ENCODE results near the gene KRT71.

Gene KRT71

DNA sequence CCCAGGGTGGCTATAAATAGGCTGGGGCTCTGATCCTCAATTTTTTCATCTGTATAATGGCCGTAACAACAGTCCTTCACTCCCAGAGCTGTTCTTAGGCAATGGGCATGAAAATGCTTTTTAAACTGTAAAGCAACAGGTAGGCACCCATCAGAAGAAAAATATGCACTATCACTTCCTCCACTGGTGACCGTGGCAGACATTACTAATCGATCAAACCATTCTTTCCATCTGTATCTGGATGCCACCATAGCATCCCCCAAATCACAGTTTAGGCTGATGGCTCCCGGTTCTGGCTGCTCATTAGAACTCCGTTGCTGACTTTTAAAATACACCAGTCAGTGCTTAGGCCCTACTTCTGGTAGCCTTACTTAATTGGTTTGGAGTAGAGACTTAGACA lies 11.2 kb downstream of the KRT71 start:
- H3K27me3 ChIP-seq (ENCODE audit: insufficient read depth, low read length, poor library complexity, severe bottlenecking) = no peaks in the 10 kb centered on the region
- H3K9me3 ChIP-seq (ENCODE audit: insufficient read depth, low read depth, low read length) = no peaks in the 10 kb centered on the region
- no peaks in the 10 kb centered on the region for H4K20me1 ChIP-seq (ENCODE audit: insufficient read depth, low read length, poor library complexity, severe bottlenecking)
- H3K4me2 ChIP-seq (ENCODE audit: low read depth, low read length, poor library complexity, severe bottlenecking) = no peak overlapping the region
- no peaks in the 10 kb centered on the region for H3K79me2 ChIP-seq (ENCODE audit: insufficient read depth, low read length)
- no peak overlapping the region for H3K4me3 ChIP-seq (ENCODE audit: low read length, poor library complexity, severe bottlenecking)
- H3K36me3 ChIP-seq (ENCODE audit: insufficient read depth, low read length) = no peaks in the 10 kb centered on the region
- no peaks in the 10 kb centered on the region for H3K9me2 ChIP-seq (replicated peaks; ENCODE audit: low read depth, low read length)
- TF ChIP-seq EZH2phosphoT487 (IDR thresholded peaks at IDR 0.05; ENCODE audit: borderline replicate concordance) = no peak
- TF ChIP-seq, protein P1, sequence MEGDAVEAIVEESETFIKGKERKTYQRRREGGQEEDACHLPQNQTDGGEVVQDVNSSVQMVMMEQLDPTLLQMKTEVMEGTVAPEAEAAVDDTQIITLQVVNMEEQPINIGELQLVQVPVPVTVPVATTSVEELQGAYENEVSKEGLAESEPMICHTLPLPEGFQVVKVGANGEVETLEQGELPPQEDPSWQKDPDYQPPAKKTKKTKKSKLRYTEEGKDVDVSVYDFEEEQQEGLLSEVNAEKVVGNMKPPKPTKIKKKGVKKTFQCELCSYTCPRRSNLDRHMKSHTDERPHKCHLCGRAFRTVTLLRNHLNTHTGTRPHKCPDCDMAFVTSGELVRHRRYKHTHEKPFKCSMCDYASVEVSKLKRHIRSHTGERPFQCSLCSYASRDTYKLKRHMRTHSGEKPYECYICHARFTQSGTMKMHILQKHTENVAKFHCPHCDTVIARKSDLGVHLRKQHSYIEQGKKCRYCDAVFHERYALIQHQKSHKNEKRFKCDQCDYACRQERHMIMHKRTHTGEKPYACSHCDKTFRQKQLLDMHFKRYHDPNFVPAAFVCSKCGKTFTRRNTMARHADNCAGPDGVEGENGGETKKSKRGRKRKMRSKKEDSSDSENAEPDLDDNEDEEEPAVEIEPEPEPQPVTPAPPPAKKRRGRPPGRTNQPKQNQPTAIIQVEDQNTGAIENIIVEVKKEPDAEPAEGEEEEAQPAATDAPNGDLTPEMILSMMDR (conservative IDR thresholded peaks at IDR 0.05; ENCODE audit: low read length) = no peak
- no peak overlapping the region for H2AFZ ChIP-seq (ENCODE audit: low read length)
- no peak overlapping the region for H3K9ac ChIP-seq (ENCODE audit: low read depth, low read length, poor library complexity, severe bottlenecking)
- no peaks in the 10 kb centered on the region for H3F3A ChIP-seq (ENCODE audit: low read depth)
- H3K4me1 ChIP-seq (ENCODE audit: insufficient read depth, low read length, poor library complexity, severe bottlenecking) = no peaks in the 10 kb centered on the region

DNA sequence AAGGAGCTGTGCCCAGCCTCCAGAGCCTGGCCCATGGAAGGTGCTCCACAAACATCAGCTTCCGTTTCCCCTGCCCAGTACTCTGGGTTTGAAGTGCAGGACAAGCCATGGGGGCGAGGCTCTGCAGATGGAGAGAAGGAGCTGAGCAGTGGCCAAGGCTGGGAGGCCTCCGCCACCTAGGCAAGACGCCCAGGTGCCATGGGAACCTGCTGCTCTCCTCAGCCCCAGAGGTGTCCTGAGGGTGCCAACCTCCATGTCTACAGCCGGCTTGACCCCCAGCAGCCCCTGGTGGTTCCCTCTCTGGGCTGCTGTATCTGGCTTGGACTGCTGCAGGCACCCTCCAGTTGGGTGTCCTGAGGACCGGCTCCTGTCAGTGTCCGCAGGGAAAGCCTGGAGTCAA lies 12.4 kb downstream of the KRT71 start:
- no peaks in the 10 kb centered on the region for H3K9me2 ChIP-seq (replicated peaks; ENCODE audit: low read depth, low read length)
- no peak overlapping the region for H3K9ac ChIP-seq (ENCODE audit: low read depth, low read length, poor library complexity, severe bottlenecking)
- H2AFZ ChIP-seq (ENCODE audit: low read length) = no peak overlapping the region
- no peaks in the 10 kb centered on the region for H3K36me3 ChIP-seq (ENCODE audit: insufficient read depth, low read length)
- no peaks in the 10 kb centered on the region for H4K20me1 ChIP-seq (ENCODE audit: insufficient read depth, low read length, poor library complexity, severe bottlenecking)
- H3K79me2 ChIP-seq (ENCODE audit: insufficient read depth, low read length) = no peaks in the 10 kb centered on the region
- H3K4me3 ChIP-seq (ENCODE audit: low read length, poor library complexity, severe bottlenecking) = no peak overlapping the region
- no peak for TF ChIP-seq EZH2phosphoT487 (IDR thresholded peaks at IDR 0.05; ENCODE audit: borderline replicate concordance)
- TF ChIP-seq, protein P1 (conservative IDR thresholded peaks at IDR 0.05; ENCODE audit: low read length) = no peak
- no peaks in the 10 kb centered on the region for H3K9me3 ChIP-seq (ENCODE audit: insufficient read depth, low read depth, low read length)
- no peaks in the 10 kb centered on the region for H3F3A ChIP-seq (ENCODE audit: low read depth)
- H3K4me1 ChIP-seq (ENCODE audit: insufficient read depth, low read length, poor library complexity, severe bottlenecking) = no peaks in the 10 kb centered on the region
- H3K4me2 ChIP-seq (ENCODE audit: low read depth, low read length, poor library complexity, severe bottlenecking) = no peak overlapping the region
- no peaks in the 10 kb centered on the region for H3K27me3 ChIP-seq (ENCODE audit: insufficient read depth, low read length, poor library complexity, severe bottlenecking)

DNA sequence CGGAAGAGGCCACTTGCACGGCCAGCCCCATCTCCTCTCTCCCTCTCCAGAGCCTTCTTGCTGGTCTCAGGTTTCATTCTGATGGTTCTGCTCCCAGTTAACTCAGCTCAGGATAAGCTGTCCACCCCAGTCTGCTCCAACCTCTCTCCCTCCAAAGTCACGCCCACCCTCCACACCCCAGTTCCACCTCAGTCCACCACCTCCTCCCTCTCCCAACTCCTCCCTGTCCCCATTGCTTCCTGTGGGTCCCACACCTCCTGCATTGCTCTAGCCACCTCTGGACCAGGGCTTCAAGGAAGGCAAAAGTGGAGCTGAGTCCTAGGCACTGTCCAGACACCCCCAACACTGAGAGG lies 13.1 kb downstream of the KRT71 start:
- Histone ChIP-seq H2AFZ (ENCODE audit: low read length) (no peak overlapping the region), H4K20me1 (ENCODE audit: insufficient read depth, low read length, poor library complexity, severe bottlenecking) (no peaks in the 10 kb centered on the region), H3K79me2 (ENCODE audit: insufficient read depth, low read length) (no peaks in the 10 kb centered on the region), H3K9me2 (replicated peaks; ENCODE audit: low read depth, low read length) (no peaks in the 10 kb centered on the region), H3K27me3 (ENCODE audit: insufficient read depth, low read length, poor library complexity, severe bottlenecking) (no peaks in the 10 kb centered on the region), H3K36me3 (ENCODE audit: insufficient read depth, low read length) (no peaks in the 10 kb centered on the region), H3F3A (ENCODE audit: low read depth) (no peaks in the 10 kb centered on the region), H3K4me3 (ENCODE audit: low read length, poor library complexity, severe bottlenecking) (no peak overlapping the region), H3K4me2 (ENCODE audit: low read depth, low read length, poor library complexity, severe bottlenecking) (no peak overlapping the region), H3K9me3 (ENCODE audit: insufficient read depth, low read depth, low read length) (no peaks in the 10 kb centered on the region), H3K4me1 (ENCODE audit: insufficient read depth, low read length, poor library complexity, severe bottlenecking) (no peaks in the 10 kb centered on the region), H3K9ac (ENCODE audit: low read depth, low read length, poor library complexity, severe bottlenecking) (no peak overlapping the region)
- TF ChIP-seq, protein P1 (conservative IDR thresholded peaks at IDR 0.05; ENCODE audit: low read length) = no peak
- TF ChIP-seq EZH2phosphoT487 (IDR thresholded peaks at IDR 0.05; ENCODE audit: borderline replicate concordance) = no peak

All from Loucy (cell line).